Activated CD8-positive, alpha-beta memory T cell treated with anti-CD3 and anti-CD28 coated beads for 36 hours (primary cell): ENCODE data around the gene SGCD. TPM values are rescaled to one million over a fixed set of nuclear protein-coding genes. Genes with fewer than 3 reads are reported as not detected.

Source experiments
- CTCF ChIA-PET: fragments of 350-600 bp; sonication (Branson Sonifier 250); formaldehyde crosslinking; loops from one replicate; lab custom pipeline; 2021; ENCODE audit warnings: antibody characterized with exemption; lab: Charles Lee
- POLR2A ChIA-PET: fragments of 350-600 bp; sonication (Branson Sonifier 250); formaldehyde crosslinking; loops from one replicate; lab custom pipeline; 2021; ENCODE audit warnings: antibody characterized with exemption; lab: Charles Lee
- total RNA-seq, 2 experiments: library from RNA; stranded (reverse); gene quantifications; one replicate each; pipeline ENCODE4 v1.2.3, GENCODE V29; 2021

The SGCD gene
- total RNA-seq, 2 experiments from 2014 or later, result 0.02 to 0.08 TPM

DNA sequence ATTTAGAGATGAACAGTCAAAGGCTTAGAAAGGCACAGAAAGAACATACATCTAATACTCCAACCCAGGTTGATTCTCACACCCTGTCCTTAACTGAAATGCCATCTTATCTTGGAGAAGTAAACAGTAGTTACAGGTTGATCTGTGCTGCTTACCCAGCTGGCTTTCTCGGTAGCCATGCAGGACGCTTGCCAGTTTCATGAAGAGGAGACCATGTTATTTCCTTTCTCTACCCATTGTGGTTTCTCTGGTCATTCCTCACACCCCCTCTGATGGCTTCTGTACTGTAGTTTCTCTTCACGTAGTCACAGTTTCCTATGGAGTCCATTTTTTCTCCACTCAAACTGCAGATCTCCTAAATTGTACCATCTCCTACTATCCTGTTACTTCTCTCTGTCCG, 206.0 kb downstream of the SGCD start:
- ChIA-PET CTCF (no interaction called here), POLR2A (no interaction called here)

DNA sequence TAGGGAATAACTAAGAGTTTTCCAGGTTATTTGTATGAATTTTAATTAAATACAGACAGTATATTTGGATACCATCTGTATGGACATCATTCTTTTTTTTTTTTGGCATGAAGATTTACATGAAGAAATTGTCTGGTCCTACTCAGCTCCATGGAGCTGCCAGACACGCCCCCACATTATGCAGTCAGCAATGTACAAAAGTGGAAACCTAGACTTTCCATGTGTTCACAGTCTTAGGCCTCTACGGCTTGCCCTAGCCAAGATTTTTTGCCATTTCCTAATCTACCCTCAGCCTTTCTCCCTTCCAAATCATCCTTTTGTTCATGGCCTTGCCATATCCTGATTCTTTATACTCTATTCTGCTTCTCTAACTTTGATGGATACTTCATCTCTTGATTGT, 207.1 kb downstream of the SGCD start:
- ChIA-PET POLR2A (no interaction called here), CTCF (no interaction called here)

DNA sequence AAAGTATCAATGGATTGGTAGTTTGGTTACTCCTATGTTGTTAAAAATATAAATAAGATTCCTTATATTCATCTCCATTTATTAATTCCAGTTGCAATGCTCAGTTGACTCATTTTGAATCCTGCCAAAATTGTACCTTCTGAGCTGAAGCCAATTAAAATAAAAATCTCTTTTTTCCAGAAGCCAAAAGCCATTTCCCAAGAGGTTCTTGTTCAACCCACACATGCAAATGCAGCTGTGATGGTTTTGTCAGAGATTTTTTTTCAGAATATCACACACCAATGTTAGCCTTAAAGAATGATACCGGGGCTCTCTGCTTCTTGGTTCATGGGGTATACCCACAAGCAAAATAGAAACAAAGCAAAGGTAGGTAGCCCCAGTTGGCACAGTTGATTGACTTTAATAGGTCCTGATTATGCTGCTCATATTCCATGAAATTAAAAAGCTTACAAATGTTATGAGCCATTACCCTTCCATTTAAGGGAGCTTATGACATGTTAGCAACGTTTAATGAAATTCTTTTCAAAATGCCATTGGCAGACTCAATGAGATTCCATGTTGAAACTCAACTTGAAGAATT, 208.0 kb downstream of the SGCD start:
- POLR2A ChIA-PET, result no interaction called here

DNA sequence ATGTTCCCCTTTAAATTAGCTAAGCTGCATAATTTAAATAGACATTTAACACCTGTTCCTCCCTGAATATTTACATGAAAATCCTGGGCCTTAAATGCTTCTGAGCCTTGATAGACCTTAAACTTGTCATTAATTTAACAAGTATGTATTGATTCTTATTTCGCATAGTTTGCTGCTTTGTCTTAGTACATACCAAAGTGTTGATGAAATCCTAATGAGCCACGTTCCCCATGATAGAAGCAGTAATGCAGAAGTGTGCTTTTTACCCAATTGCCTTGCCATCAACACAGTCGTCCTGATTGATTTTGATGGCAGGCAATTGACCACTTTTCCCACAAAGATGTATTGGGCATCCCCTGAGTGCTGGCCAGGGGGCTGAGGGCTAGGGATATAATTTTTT, 213.5 kb downstream of the SGCD start:
- POLR2A ChIA-PET, result no interaction called here
- CTCF ChIA-PET, result interaction anchor here (1.2 kb wide), 1 partner anchor 81 kb away, joined by 3 read pairs; no protein-coding TSS in a partner anchor

More for the DNA sequence above, 208.0 kb downstream of the SGCD start:
- CTCF ChIA-PET, result no interaction called here

DNA sequence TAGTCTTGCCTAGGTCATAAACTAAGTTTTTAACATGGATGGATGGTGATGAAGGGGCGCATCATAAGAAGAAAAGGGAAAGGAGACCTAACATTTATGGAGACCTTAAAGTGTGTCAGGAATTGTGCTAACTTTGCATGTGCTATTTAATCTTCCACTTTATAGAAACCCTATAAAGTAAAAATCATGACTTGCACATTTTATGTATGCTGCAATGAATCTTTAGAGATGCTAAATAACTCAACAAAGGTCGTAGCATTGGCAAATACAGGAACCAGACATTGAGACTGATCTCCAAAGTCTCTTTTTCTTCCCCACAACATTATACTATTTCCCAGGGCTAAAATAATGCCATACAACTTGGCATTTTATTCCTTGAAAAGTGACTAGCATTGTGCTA, 214.6 kb downstream of the SGCD start:
- ChIA-PET POLR2A (no interaction called here), CTCF (no interaction called here)

DNA sequence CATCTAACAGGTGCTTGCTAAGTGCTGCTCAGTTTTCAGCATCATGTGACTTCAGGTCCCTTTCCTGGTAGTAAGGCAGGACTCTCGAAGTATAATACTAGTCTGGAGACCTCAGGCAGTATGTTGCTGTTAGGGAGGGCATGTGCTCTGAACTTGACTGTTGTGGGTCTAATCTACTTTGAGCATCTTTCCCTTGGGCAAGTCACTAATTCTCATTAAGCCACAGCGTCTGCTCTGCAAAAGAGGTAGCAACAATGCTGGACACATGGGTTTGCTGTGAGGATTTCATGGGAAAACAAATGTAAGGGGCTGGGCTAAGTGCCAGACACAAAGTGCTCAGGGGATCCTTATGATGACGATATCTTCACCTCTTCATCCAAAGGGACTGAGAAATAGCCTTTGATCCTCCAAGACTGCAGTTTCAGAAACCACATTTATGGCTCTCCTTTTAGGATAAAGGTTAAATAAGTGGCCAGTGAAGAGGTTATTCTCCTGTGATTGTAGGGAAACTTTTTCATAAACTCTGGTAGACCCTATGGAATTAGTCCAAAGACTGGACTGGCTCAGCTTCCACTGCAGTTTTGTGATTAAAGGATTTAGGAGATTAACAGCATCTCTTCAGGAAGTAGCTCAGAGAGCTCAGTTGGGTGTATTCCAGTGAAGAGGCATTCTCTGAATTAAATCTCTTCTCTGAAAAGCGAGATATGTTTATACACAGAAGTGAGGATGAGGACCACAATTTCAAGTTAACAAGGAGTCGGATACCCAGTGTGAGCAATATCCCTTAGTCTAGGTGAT, 216.6 kb downstream of the SGCD start:
- POLR2A ChIA-PET, result no interaction called here
- CTCF ChIA-PET, result no interaction called here

DNA sequence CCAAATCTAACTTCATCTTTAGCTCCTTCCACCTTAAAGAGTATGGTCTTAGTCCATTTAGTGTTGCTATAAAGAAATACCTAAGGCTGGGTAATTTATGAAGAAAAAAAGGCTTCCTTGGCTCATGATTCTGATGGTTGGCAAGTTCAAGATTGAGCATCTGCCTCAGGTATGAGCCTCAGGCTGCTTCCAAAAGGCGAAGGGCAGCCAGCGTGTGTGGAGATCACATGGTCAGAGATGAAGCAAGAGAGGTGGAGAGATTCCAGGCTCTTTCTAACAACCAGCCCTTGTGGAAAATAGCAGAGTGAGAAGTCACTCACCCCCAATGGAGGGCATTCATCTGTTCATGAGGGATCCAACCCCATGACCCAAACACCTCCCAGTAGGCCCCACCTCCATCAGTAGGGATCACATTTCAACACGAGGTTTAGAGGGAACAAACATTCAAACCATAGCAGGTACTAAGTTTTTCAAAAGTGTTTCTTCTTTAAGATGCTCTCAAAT, 225.9 kb downstream of the SGCD start:
- POLR2A ChIA-PET, result no interaction called here
- CTCF ChIA-PET, result no interaction called here

DNA sequence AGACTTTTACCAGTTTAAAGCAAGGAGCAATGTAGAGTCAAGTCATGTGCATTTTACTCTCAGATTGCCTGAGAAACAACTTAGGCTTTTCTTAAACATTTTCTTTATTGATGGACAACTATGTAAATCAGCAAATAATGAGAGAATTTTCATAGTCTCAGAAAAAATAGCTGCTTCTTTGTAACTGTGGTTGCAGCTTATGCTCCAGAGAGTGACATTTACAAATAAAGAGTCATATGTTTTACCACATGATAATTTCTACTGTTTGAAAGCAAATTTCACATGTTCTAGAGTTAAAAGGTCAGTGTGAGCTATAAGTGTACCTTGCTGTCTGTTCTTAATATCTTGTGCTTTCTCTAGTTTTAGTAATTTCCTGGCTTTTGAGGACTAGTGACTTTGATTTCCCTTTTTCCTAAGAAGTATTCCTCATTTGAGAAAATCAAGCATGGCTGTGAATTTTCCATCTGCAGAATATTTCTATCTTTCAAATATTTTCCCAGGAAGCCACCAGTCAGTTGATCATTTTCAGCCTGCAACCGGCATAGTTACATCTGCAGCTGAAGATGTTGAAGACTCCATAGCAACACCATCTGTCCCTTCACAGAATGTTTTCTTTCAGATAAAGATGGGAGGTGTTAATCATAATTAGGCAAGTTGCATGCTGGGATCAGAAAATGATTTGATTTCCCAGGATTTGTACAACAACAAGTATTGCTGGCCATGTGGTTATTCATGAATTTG, 229.9 kb downstream of the SGCD start:
- ChIA-PET POLR2A (no interaction called here), CTCF (interaction anchor here (1.4 kb wide), 1 partner anchor 9 kb away, joined by 3 read pairs; no protein-coding TSS in a partner anchor)

DNA sequence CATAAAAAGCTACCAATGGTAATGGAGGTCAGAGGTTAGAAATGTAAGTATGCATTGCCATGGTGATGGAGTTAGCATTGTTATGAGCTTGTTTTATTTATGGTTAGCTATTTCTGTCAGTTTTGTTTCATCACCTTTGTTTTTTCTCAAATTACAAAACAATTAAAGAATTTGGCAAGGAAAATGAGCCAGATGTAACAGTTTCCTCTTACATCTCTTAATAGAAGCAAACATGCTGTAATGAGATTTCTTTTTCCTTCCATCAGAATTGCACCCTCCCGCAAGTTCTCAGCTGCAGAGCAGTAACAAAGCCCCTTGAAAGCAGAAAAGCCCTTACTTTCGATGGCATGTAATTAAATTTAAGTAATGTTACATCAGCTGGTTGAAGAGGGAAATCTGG, 233.0 kb downstream of the SGCD start:
- CTCF ChIA-PET, result no interaction called here

DNA sequence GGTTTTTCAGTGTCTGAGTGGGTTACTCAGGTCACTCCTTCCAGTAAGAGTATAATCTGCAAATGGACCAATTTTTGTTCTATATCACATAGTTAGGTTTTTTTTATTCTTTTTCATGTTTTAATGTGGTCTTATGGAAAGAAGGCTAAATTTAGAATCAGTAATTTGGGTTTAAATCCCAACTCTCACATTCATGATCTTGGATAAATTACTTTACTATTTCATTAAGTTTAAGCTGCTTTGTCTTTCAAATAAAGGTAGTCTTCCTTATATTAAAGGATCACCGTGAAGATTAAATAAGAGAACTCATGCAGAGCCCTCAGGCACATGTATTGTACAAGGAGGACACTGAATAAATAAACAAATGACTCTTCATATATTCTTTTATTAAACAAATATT, 234.7 kb downstream of the SGCD start:
- CTCF ChIA-PET, result interaction anchor here (0.5 kb wide), 1 partner anchor 1968 kb away, joined by 3 read pairs; no protein-coding TSS in a partner anchor
- POLR2A ChIA-PET, result no interaction called here

More for the DNA sequence above, 233.0 kb downstream of the SGCD start:
- POLR2A ChIA-PET, result no interaction called here

DNA sequence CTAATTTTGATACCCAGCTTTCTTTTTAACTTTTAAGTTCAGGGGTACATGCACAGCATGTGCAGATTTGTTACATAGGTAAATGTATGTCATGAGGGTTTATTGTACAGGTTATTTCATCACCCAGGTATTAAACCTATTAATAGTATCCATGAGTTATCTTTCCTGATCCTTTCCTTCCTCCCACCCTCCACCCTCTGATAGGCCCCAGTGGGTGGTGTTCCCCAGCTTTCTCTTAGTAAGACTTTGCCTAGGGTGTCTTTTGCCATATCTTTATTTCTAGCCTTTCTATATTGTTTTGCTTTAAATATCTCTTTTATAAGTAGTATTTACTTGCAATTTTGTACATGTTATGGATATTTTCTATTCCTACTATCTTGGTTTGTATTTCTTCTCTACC, 243.7 kb downstream of the SGCD start:
- ChIA-PET POLR2A (no interaction called here), CTCF (no interaction called here)

DNA sequence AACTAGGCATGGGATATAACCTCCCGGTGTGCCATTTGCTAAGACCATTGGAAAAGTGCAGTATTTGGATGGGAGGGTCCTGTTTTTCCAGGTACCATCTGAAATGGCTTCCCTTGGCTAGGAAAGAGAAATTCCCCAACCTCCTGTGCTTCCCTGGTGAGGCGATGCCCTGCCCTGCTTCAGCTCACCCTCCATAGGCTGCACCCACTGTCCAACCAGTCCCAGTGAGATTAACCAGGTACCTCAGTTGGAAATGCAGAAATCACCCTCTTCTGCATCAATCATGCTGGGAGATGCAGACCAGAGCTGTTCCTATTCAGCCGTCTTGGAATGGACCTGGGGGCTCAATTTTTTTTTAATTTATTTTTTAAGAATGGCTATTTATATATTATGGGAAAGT, 254.8 kb downstream of the SGCD start:
- ChIA-PET POLR2A (no interaction called here), CTCF (no interaction called here)

DNA sequence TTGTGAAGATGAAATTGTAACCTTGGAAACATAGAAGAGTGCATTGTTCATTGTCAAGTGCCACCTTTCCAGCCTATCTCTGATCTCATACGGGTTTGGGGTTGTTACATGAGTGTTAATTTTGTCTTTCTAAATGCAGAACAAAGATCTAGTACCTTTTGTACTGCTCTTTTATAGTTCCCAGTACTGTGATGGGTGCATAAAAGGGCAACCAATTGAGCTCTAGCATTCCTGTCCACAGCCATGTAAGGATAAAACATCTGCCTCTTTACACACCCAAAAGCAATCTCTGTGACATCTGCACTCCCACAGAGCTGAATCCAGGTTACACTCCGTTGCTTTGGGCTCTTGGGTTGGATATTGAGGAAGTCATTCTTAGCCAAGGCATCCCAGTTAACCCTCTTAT, 255.2 kb downstream of the SGCD start:
- ChIA-PET CTCF (no interaction called here), POLR2A (no interaction called here)

DNA sequence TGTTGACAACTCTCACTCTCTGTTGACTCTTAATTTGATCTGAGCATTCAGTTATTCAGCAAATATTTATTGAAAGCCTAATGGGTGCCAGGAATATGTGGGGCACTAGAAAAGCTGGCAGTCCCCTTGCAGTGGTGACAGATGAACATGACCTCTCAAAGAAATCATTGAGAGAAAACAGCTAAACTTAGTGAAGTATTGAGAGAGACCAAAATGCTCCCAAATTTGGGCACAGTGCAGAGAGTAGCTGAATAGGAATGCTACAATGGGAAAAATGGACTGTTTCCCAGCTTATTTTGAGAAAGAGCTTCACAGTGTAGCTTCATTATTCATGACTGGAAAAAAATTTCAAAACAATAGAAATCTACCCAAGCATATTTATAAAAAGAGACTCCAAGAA, 257.9 kb downstream of the SGCD start:
- CTCF ChIA-PET, result no interaction called here
- POLR2A ChIA-PET, result no interaction called here

DNA sequence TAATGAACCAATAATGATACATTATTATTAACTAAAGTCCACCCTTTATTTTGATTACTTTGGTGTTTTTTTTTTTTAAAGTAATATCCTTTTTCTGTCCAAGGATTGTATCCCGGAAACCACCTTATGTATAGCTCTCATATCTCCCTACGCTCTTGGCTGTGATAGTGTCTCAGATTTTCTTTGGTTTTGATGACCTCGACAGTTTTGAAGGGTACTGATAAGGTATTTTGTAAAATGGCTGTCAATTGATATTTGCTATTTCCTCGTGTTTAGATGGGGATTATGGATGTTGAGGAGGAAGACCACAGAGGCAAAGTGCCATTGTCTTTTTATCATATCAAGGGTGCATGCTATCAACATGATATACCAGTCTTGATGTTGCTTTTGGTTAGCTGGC, 259.0 kb downstream of the SGCD start:
- POLR2A ChIA-PET, result no interaction called here
- CTCF ChIA-PET, result no interaction called here

DNA sequence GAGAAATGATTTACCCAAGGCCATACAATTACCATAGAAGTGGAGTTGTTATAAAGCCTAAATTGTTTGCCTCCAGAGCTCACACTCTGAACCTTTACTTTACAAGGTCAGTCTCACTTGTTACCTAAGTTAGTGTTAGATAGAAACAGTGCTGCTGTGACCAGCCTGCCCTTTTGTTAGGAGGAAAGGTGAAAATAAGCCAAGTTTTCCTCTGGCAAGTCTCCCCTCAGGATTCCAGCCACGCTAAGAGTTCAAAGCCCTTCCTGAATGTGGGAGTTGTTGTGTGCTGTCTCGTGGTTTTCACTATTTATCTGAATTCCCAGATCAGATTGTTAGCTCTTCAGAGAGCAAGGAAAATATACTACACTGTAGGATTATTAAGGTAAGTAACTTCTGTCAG, 260.0 kb downstream of the SGCD start:
- ChIA-PET POLR2A (no interaction called here), CTCF (no interaction called here)

DNA sequence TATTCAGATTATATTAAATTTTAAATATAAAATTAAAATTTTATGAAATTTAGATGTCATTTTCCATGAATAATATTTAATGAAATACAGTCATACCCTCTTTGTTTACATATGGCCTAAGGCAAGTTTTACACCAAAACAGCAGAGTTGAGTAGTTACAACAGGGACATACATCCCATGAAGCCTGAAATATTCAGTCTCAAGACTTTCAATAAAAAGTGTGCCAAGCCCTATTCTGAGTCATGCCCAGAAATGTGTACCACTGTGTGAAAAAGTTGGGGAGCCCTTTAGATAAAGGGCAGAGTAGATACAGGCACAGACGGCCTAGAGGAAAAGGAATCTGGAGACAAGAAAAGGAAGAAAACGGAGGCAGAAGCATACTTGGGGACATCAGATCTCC, 261.3 kb downstream of the SGCD start:
- ChIA-PET POLR2A (no interaction called here), CTCF (no interaction called here)

DNA sequence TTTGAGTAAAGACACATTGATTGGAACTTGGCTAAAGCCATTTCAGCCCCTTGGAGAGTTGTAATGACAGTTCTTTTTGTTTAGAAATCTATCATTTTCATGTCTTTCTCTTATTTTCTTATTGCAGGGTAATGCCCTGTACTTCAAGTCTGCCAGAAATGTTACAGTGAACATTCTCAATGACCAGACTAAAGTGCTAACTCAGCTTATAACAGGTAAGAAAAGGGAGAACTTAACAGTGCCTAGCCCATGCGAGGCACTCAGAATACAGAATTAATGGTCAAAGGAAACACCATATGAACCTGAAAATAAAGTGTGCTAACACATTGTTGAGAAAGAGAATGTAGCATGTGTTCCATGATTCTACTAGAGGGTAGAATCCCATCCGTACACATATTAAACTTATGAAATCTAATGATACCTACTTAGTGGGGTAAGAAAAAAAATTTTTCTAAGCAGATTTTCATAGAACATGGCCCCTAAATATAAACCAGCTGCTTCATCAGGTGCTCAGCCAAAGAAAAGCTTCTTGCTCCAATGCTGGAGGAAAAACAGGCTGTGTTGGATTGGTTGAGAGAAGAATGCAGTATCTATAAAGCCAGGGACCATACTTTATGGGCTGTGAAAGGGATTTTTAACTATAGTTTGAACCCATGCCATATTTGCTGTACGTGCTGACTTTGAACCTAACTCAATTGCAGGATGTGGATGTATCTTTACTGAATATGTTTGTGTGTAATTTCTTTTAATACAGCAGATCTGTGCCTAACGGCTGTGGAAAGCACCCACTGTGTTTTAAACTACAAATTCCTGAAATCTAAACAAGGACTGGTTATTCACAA, 262.4 kb downstream of the SGCD start:
- POLR2A ChIA-PET, result no interaction called here
- CTCF ChIA-PET, result no interaction called here

DNA sequence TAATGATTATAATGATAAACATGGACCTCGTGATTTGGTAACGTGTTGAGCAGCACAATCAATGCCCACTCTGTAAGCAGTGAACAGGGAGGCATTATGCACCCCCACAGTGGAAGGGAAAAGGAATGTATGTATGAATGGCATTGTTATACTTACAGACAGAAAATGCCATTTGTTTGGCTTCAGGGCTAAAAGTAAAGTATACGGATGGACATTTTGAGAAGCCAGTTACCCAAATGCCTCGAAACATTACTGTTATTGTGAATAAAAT, 262.9 kb downstream of the SGCD start:
- ChIA-PET POLR2A (no interaction called here), CTCF (no interaction called here)

DNA sequence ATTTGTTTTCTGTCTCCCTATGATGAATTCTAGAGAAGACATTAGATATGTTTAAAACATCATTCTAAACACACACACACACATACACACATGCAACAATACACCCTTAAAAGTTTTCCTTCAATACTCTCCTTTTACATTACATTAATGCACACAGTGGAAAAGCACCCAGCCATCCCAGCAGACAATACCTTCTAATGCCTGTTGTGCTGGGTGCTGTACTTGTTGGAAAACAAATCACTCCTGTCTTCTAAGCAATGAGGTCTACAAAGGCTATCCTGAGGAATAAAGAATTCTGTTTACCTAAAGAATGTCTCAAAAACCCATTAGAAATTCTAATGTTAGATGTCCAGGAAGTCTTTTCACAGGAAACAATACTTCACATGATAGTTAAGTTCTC, 264.0 kb downstream of the SGCD start:
- ChIA-PET CTCF (no interaction called here), POLR2A (no interaction called here)
